Caki2 (cell line): ENCODE data around the gene KCNK10. TPM values are rescaled to one million over a fixed set of nuclear protein-coding genes. Genes with fewer than 3 reads are reported as not detected.

Experiments
- DNase-seq: peaks from one replicate; pipeline ENCODE4 v3.0.0-alpha.2; 2015; ENCODE audit warnings: low read depth
- in situ Hi-C: cut with HindIII; loops from 2 replicates; pipeline ENCODE4 v1.10.0; 2016; ENCODE audit warnings: low sequenced_read_pairs, low pct_unique_long_range_greater_than_20kb, mixed read lengths
- total RNA-seq: library from RNA; depleted of rRNA; stranded (reverse); fragments of >200 nt; shearing (Covaris generic); gene quantifications from 2 replicates; pipeline ENCODE4 v1.2.3, GENCODE V29; 2014; ENCODE audit warnings: low replicate concordance

KCNK10 gene
- total RNA-seq, 1 experiment from 2014 or later, result not detected

- in situ Hi-C loops, result no loop called here
- no peak for DNase-seq
These were observed 120.8 kb downstream of the KCNK10 start for GRCh38 chr14:88202286-88202685.

DNA sequence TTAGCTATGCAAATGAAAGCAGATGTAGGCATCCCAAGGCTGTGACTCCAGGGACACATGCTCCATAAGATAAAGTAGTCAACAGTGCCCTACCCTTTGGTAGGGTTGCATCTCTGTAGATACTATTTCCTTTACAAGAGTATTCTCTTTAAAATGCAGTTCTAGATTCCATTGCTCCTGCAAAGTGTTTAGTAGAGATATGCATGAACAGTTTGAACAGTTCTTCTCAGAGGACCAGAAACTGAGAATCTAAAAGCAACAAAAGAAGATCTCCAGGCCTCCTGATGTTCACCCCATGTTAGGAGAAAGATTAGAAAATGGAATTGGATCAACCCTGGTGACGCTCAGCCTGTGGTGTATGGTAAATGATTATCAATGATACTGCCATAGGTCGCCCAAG lies 121.2 kb downstream of the KCNK10 start:
- in situ Hi-C loops, result no loop called here
- DNase-seq, result no peak

- no peak for DNase-seq
- in situ Hi-C loops, result no loop called here
These were observed 123.2 kb downstream of the KCNK10 start for GRCh38 chr14:88199882-88200281.

DNA sequence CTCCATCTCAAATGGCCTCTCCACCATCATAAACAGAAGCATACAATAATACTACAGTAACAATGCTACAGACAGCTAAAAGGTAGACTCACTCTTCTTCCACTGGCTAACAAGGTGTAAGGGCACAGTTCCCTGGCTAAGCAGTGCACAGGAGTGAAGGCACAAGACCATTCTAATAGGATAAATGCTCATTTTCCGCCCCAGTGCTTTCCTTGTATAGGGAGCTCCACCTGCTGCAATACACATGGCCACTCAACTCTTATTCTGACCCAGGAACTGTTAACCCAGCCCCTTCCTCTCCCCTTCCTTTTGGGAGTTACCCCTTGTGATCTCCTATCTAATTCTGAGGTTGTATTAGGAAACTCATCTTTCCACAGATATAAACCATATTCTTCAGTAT lies 124.6 kb downstream of the KCNK10 start:
- no peak for DNase-seq

GRCh38 chr14:88196925-88197324 lies 126.1 kb downstream of the KCNK10 start:
- no peak for DNase-seq
- in situ Hi-C loops, result no loop called here

More for the DNA sequence above, 124.6 kb downstream of the KCNK10 start:
- in situ Hi-C loops, result no loop called here

DNA sequence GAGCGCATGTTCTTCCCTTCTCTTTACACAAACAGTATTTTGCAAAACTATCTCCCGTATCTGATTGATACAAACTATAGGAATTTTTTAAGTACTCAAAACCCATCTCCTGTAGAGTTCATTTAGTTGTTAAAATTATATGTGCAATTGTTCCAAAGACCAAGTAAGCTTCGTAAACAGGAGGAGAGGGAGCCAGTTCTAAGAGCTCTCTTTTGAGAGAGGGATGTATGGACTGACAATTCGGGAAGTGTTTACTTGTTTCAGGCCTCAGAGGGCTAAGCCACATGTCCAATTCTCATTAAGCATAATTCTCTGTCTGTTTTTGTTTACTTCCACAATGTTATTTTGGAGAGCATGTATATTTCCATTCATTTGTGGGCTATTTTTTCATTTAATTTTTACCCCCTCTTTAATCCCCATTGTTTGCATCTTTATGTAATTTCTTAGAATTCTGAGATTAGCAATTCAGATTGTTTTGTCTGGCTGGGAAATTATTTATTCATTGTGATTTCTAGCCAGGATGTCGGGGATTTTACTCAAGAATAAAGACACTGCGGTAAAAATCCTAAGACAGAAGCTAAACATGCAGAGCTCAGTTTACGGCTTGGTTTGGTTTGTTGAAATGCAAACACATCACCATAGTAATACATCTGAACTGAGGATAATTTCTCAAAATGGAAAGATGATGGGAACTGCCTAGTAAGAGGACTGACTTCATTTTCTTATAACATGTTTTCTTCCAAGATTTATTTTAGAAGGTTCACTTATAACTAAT lies 126.8 kb downstream of the KCNK10 start:
- no peak for DNase-seq
- in situ Hi-C loops, result no loop called here

DNA sequence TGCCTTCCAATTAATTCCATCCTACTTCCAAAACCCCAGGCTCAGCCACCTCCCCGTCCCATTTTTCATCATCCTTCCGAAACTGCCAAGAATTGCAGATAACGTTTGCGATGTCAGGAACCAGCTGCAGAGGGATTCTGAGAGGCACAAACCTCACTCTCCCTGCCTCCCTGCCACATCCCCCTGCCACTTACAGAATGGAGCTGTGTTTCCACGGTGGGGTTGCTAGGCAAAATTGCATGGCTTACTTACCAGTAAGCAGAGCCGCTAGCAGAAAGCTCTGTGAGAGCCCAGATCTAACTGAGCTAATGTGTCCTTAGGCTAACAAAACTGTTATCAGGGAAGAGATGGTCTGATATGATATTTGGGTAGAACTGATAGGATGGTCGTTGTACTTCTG lies 127.4 kb downstream of the KCNK10 start:
- in situ Hi-C loops, result no loop called here
- no peak for DNase-seq

DNA sequence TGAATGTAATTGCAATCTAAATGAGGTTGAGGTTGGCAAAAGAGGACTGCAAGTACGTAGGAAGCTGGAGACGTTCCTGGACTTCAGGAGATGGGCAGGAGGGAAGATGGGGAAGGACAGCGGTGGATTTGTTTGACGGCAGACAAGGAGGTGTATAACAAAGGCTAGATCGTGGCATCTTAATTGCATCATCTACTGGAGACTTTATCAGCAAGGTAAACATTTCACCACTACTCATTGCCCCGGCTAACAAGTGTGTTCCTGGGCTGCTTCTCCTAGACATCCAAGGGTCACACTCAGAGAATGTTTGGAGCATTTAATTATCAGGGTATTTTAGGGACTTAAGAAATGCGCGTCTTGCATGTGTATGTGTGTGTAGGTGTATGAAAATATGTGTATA lies 128.5 kb downstream of the KCNK10 start:
- DNase-seq, result no peak
- in situ Hi-C loops, result no loop called here

GRCh38 chr14:88191605-88192004 lies 131.5 kb downstream of the KCNK10 start:
- no peak for DNase-seq
- in situ Hi-C loops, result no loop called here

DNA sequence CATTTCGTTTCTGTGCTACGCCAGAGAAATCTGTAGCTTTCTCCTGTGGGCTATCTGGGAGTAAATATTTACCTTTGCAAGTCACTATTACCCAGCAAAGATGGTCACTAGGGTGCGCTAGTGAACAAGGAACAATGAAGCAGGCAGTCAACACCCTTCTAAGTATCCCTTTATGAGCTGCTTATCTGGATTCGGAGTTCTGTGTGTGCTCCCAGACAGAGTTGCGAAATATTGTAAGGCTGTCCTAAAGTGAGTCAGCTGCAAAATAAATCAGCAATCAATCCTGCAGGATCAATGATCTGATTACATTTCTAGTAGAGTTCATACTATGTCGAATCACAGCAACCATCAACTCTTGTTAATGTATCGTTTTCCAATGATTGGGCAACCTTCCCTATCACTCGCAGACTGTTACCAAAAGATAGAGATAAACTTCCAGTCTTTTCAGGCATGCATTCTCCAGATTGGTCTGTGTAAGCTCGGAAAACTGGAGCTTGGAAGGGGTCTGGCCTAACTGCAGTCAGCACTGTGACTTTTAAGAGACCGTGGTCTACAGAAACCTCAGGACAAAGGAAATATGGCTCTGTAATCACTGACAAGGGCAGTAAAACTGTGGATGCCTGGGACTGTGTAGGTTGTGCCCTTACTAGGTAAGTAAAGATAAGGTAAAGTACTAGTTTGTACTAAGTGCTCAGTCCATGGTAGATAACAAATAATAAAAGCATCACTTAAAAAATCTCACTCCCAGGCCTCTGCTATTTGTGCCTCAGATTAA lies 133.5 kb downstream of the KCNK10 start:
- in situ Hi-C loops, result no loop called here
- peak; percentile 34 for DNase-seq

- in situ Hi-C loops, result no loop called here
- no peak for DNase-seq
These were observed 134.2 kb downstream of the KCNK10 start for GRCh38 chr14:88188745-88189416.

DNA sequence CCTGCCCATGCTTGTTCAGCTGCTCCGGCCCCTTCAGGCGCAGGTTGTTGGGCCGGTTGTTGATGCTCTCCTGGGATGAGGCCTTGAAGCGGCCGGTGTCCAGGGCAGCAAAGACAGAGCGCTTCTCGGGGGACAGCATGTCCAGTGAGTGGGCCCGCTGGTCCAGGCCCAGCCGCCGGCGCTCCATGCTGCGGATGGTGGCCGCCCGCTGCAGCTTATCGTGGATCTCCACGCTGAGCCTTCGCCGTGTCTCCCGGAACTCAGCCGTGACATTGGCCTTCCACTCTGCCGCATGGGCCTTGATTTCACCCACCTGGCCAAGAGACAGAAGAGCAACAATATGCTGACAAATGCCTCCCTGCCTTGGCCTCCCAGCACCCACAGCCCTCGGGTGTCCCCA lies 137.2 kb downstream of the KCNK10 start:
- DNase-seq, result no peak
- in situ Hi-C loops, result no loop called here

DNA sequence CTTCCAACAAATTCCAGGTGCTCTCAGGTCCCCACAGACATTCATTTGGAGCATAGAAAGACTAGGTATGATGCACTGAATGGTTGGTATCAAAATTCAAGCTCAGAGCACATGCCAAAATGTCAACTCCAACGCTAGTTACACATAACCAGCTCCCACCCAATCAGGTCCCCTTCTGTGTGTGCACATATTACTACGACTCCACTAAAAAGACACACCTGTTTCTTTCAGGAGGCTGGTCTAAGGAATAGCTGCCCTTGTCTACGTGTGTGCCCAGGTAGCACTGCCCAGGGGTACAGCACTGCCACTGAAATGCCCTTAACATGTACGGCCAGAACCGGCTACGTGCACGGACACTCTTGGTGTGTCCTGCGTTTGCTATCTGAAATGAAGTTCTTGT lies 138.1 kb downstream of the KCNK10 start:
- in situ Hi-C loops, result no loop called here
- no peak for DNase-seq

GRCh38 chr14:88181072-88181471 lies 142.0 kb downstream of the KCNK10 start:
- in situ Hi-C loops, result no loop called here
- no peak for DNase-seq

- no peak for DNase-seq
- in situ Hi-C loops, result no loop called here
These were observed 143.4 kb downstream of the KCNK10 start for GRCh38 chr14:88179716-88180115.

GRCh38 chr14:88170333-88170732 lies 152.7 kb downstream of the KCNK10 start:
- in situ Hi-C loops, result no loop called here
- no peak for DNase-seq

- in situ Hi-C loops, result no loop called here
These were observed 154.4 kb downstream of the KCNK10 start for GRCh38 chr14:88168498-88169165.

DNA sequence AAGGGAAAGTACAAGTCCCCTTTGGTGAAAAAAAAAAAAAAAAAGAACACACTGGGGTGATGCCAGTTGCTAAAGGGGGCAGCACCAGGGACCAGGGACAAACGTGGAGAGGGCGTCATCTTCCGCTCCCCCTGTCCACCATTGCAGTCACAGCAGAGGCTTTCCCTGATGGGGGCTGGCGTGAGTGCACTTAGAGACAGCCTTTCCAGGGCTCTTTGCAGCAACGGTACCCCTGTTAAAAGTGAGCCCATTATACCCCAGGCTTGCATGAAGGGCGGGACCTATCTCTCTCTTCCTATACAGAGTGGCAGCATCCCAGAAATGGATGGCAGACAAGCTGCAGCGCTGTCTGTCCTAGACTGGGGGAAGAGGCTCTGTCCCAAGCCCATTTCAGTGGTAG lies 155.0 kb downstream of the KCNK10 start:
- no peak for DNase-seq
- in situ Hi-C loops, result no loop called here

More at GRCh38 chr14:88168498-88169165, 154.4 kb downstream of the KCNK10 start:
- no peak for DNase-seq

- peak; percentile 8 for DNase-seq
- in situ Hi-C loops, result no loop called here
These were observed 156.5 kb downstream of the KCNK10 start for GRCh38 chr14:88166616-88167015.
